IMR-90 (cell line): ENCODE results near the gene SPINK4. TPM values are rescaled to one million over a fixed set of nuclear protein-coding genes. Genes with fewer than 3 reads are reported as not detected.

ENCODE experiments used
- CTCF ChIP-seq: conservative IDR thresholded peaks from 2 replicates; pipeline ENCODE4 v1.5.1; 2012; ENCODE audit warnings: mild to moderate bottlenecking, low read depth, low read length, improper control_type of control experiment
- polyA plus RNA-seq, 3 experiments: library from polyadenylated mRNA; depleted of rRNA; stranded (reverse); fragments of >200 nt; gene quantifications; 2 replicates each; pipeline ENCODE4 v1.2.3, GENCODE V29; 2012; ENCODE audit warnings: low replicate concordance in 1 of 3
- total RNA-seq: library from RNA; depleted of rRNA; stranded (reverse); fragments of >200 nt; gene quantifications from 2 replicates; pipeline ENCODE4 v1.2.3, GENCODE V29; 2012

The SPINK4 gene
- total and polyA plus RNA-seq, 2 of the 4 experiments (the other 2 are of a cell fraction): not detected

- 0 out of 2 replicates have a peak, but pooled peaks have one; percentile 13 for TF ChIP-seq CTCF
These were observed 10.4 kb upstream of the SPINK4 start (continued) for GRCh38 chr9:33229359-33230114.
